ENCODE measurements around the gene PDE4D.

GRCh38 chr5:59921816-59922215 lies 28.3 kb upstream of the PDE4D start:
- TF ChIP-seq CTCF (conservative IDR thresholded peaks at IDR 0.05; ENCODE audit: low read length), result no peak
- no peak for TF ChIP-seq EZH2phosphoT487 (IDR thresholded peaks at IDR 0.05; ENCODE audit: borderline replicate concordance, low read depth, low read length)
